Neural crest cell (in vitro differentiated cells): ENCODE data around the gene VPS37C. TPM values are rescaled to one million over a fixed set of nuclear protein-coding genes. Genes with fewer than 3 reads are reported as not detected.

ENCODE experiments used
- DNase-seq: peaks from one replicate; pipeline ENCODE4 v3.0.0; 2021; ENCODE audit warnings: low read depth, mixed read lengths, low spot score
- H3K27ac Mint-ChIP-seq: one replicate; pipeline ENCODE4 v1.8.0; 2021; ENCODE audit warnings: mild to moderate bottlenecking, mixed read lengths; ENCODE audit not compliant: unreplicated experiment
- H3K27me3 Mint-ChIP-seq: 2 replicates; pipeline ENCODE4 v1.8.0; 2021; ENCODE audit warnings: low read depth, mild to moderate bottlenecking, mixed read lengths
- H3K36me3 Mint-ChIP-seq: 2 replicates; pipeline ENCODE4 v1.8.0; 2021; ENCODE audit warnings: low read depth, mild to moderate bottlenecking, mixed read lengths
- H3K4me1 Mint-ChIP-seq: 2 replicates; pipeline ENCODE4 v1.8.0; 2021; ENCODE audit warnings: mixed read lengths
- H3K4me3 Mint-ChIP-seq: one replicate; pipeline ENCODE4 v1.8.0; 2021; ENCODE audit warnings: mild to moderate bottlenecking, mixed read lengths
- H3K9me3 Mint-ChIP-seq: 2 replicates; pipeline ENCODE4 v1.8.0; 2021; ENCODE audit warnings: mixed read lengths
- total RNA-seq: library from RNA; stranded (reverse); gene quantifications from 2 replicates; pipeline ENCODE4 v1.2.1, GENCODE V29; 2021
- TF ChIP-seq, protein P1 (sequence below): fragments of 200-600 bp; sonication (generic); conservative IDR thresholded peaks from 2 replicates; pipeline ENCODE4 v1.5.0; 2021; ENCODE audit warnings: antibody characterized with exemption, mild to moderate bottlenecking

Gene VPS37C
- total RNA-seq, 1 donor from 2014 or later, result 25.8 TPM

DNA sequence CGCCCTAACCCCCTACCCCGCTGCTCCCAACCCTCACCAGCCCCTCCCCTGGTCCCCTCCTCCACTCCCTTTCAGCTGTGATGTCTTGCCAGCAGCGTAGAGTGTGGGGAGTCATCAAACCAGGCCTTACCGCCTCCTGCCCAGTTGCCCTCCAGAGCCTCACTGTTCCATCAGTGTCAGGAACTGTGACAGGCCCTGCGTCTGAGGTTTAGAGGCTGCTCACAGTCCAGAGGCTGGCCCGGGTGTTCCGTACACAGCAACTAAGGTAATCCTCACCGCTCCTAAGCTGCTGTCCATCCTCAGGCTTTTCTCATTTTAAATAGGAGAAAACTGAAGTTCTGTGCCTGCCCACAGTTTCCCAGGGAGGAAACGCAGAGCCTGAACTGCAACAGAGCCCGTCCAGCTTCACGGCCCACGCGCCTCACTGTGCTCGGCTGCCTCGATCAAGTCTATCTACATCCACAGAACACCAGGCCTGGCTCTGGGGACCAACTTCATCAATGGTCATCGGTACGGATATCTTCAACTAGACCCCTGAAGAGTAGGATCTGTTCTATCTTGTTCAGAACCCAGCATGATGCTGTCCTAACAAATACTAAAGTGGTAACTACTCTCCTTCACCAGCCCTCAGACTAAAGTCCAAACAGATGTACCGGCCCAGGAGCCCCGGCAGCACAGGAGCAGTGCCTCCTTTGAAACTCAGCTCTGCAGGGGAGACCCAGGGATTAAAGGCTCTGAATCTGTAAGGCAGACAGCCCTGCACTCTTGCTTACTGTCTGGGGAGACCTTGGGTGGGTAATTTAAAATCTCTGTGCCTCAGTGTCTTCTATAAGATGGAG is 10.3 kb downstream of the VPS37C start:
- DNase-seq, result no peak
- TF ChIP-seq, protein P1, sequence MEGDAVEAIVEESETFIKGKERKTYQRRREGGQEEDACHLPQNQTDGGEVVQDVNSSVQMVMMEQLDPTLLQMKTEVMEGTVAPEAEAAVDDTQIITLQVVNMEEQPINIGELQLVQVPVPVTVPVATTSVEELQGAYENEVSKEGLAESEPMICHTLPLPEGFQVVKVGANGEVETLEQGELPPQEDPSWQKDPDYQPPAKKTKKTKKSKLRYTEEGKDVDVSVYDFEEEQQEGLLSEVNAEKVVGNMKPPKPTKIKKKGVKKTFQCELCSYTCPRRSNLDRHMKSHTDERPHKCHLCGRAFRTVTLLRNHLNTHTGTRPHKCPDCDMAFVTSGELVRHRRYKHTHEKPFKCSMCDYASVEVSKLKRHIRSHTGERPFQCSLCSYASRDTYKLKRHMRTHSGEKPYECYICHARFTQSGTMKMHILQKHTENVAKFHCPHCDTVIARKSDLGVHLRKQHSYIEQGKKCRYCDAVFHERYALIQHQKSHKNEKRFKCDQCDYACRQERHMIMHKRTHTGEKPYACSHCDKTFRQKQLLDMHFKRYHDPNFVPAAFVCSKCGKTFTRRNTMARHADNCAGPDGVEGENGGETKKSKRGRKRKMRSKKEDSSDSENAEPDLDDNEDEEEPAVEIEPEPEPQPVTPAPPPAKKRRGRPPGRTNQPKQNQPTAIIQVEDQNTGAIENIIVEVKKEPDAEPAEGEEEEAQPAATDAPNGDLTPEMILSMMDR, result no peak
- H3K4me1 Mint-ChIP-seq, result peaks cover 56% of the 10 kb centered on the region
- H3K27me3 Mint-ChIP-seq, result no peaks in the 10 kb centered on the region
- no peak overlapping the region for H3K4me3 Mint-ChIP-seq
- peaks cover 20% of the 10 kb centered on the region for H3K36me3 Mint-ChIP-seq
- no peak overlapping the region for H3K27ac Mint-ChIP-seq
- H3K9me3 Mint-ChIP-seq, result peaks cover 12% of the 10 kb centered on the region

DNA sequence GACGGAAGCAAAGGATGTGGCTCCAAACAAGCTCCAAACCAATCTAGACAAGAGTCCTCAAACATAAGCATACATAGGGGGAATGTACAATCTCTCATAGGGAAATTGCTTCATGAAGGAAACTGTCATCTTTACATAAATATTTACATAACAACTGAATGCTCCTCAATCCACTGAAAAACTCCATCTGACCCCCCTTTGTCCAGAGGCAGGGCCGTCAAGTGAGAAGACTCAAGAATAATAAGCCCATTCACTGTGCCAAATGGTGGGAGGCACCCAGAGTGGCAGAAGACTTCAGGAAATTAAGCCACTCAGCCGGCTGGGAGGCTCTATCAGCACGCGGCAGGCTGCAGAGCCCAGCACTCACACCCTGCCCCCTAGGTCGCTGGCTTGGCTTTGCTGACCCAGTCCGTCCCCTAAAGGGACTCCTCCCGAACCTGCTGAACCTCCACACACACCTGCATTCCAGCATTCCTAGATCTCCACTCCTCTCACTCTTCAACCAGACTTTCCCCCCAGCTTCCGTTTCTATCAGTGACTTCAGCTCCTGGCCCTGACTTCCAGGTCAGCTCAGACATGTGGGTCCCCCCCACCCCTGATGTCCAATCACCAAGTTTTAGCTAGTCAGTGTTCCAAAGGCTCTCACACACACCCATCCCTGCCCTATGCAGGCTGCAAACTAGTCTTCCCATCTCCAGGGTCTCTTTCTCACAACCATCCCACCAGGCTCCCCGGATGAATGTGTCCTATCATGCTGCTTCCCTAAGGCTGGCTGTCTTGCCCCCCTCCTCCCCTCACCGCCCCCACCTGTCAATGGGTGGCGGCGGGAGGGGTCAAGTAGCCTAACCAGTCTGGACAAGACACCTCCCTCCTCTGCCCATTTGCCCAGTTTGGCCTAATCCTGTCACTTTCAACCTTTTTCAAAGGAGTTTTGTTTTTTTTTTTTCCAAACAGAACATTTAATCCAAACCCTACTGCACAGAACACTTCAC is 11.3 kb downstream of the VPS37C start:
- peak overlapping the region; percentile 83 for H3K27ac Mint-ChIP-seq
- H3K4me3 Mint-ChIP-seq, result peak overlapping the region; percentile 32
- H3K4me1 Mint-ChIP-seq, result peaks cover 59% of the 10 kb centered on the region
- peaks cover 11% of the 10 kb centered on the region for H3K36me3 Mint-ChIP-seq
- H3K9me3 Mint-ChIP-seq, result peaks cover 5% of the 10 kb centered on the region
- TF ChIP-seq, protein P1, result no peak
- no peaks in the 10 kb centered on the region for H3K27me3 Mint-ChIP-seq
- DNase-seq, result peak; percentile 31

DNA sequence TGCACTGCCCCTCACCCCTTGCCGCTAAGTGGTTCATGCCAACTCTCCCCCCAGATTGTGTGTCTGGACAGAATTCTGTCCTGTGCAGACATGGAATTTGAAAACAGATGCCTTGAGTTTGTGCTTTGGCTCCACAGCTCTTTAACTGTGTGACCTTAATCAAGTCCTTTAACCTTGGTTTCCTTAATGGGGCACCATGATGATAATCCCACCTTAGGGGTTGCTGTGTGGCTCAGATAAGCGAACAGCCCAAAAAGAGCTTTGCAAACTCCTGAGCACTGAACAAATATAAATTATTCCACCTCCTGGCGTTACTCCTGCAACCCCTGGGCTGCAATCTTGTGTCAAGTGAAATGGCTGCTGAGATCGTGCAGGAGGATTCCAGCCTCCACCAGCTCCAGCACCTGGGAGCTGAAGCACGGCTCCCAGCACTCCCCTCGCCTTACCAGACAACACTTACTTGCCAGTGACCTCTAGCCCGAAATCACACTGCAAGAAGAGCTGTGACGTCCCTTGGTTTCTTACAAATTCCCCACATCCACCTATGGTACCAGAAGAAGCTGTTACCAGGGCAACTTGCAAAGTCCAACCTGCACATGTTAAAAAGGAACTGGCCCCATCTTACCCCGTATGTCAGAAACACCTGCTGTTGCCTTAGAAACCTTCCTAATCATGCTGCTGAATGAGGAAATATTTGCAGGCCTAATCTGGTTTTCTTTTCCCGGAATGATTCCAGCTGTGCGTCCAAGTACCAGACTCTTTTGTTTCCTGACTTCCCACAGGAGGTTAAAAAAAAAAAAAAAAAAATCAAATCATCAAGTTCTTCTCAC is 13.2 kb downstream of the VPS37C start:
- no peak for DNase-seq
- no peaks in the 10 kb centered on the region for H3K36me3 Mint-ChIP-seq
- H3K9me3 Mint-ChIP-seq, result no peaks in the 10 kb centered on the region
- peaks cover 59% of the 10 kb centered on the region for H3K4me1 Mint-ChIP-seq
- no peak overlapping the region for H3K4me3 Mint-ChIP-seq
- no peaks in the 10 kb centered on the region for H3K27me3 Mint-ChIP-seq
- H3K27ac Mint-ChIP-seq, result no peak overlapping the region
- TF ChIP-seq, protein P1, result no peak

DNA sequence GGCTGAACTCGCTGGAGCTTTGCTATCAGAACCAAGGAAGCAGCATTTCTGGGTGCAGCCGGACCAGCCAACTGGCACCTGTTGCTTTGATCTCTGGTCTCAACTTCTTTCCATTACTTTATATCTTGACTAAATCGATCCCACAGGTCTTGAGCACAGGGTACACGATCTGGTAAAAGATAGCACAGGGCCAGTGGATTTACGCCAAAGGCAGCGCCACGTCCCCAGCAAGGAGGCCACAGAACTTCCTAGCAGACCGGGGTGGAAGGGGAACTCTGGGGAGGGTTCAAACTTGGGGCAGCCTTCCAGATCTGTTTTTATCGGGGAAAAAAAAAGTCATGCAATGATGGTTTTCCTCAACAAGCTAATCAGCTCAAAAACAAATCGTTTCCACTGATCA is 14.0 kb downstream of the VPS37C start:
- DNase-seq, result no peak
- H3K36me3 Mint-ChIP-seq, result no peaks in the 10 kb centered on the region
- H3K4me3 Mint-ChIP-seq, result no peak overlapping the region
- peak overlapping the region; percentile 57 for H3K27ac Mint-ChIP-seq
- H3K9me3 Mint-ChIP-seq, result no peaks in the 10 kb centered on the region
- H3K4me1 Mint-ChIP-seq, result peaks cover 52% of the 10 kb centered on the region
- no peaks in the 10 kb centered on the region for H3K27me3 Mint-ChIP-seq
- TF ChIP-seq, protein P1, result no peak

DNA sequence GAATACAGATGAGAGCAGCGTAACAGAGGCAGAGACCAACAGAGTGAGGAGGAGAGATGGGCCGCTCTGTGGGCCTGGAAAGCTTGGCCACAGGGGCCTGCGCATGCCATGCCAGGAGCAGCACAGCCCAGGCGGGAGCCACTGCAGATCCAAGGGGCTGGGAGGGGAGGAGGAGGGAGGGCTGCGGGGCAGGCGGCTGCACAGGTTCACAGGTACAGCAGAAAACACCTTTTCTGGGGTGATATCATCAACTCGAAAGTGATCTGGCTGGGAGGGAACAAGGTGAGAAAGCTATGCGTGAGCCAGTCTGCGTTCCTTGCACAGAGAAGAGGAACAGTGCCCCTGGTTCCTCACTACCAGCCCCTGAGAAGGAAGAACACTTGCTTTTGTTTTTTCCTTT is 14.8 kb downstream of the VPS37C start:
- DNase-seq, result no peak
- Mint-ChIP-seq H3K4me1 (peaks cover 46% of the 10 kb centered on the region), H3K9me3 (no peaks in the 10 kb centered on the region), H3K4me3 (no peak overlapping the region), H3K36me3 (no peaks in the 10 kb centered on the region), H3K27ac (no peak overlapping the region), H3K27me3 (no peaks in the 10 kb centered on the region)
- TF ChIP-seq, protein P1, result no peak
